HFF-Myc (cell line): ENCODE data around the gene BRAT1.
"Not testable (repeated sequence)": the region's sequence is repeated elsewhere in the genome, so short reads cannot be mapped to it uniquely, and the experiment has no call there.

ENCODE experiments used
- DNase-seq: peaks from one replicate; pipeline ENCODE4 v3.0.0-alpha.2; 2011; ENCODE audit warnings: low read depth; ENCODE audit errors: extremely low read depth
- H3K4me3 ChIP-seq: replicated peaks from 2 replicates; pipeline ENCODE4 v1.5.1; 2011; ENCODE audit warnings: low read depth, mild to moderate bottlenecking, control low read depth, low read length
- CTCF ChIP-seq: IDR thresholded peaks from 2 replicates; pipeline ENCODE4 v1.5.1; 2012; ENCODE audit warnings: mild to moderate bottlenecking, low read depth, low read length, control low read depth; ENCODE audit errors: missing control alignments

BRAT1 gene

DNA sequence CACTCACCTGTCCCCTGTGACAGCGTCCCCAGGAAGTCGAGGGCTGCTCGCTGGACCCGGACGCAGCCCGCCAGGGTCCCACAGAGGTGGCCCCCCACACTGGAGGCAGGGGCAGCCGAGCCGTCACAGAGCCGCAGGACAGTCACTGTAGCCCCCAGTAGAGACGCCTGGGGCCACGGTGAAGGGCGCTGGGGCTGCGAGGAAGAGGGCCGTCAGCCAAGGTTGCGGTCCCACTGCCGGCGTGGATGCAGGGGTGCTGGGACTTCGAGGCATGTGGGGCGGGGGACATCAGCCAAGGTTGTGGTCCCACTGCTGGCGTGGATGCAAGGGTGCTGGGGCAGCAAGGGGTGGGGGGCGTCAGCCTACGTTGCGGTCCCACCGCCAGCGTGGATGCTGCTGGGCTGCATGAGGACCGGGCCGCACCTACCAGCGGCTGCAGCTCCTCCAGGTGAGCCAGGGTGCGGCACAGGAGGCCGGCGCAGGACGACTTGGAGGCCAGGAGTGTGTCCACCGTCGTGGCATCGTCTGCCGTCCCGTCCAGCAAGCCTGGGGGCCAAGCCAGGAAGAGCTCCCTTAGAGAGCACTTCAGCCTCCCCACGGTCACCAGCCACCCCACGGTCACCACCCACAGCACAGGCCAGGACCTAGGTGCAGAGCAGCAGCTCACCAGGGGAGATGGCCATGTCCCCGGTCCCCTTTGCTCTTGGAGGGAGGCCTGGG is 13.9 kb downstream of the BRAT1 start:
- no peak for TF ChIP-seq CTCF
- H3K4me3 ChIP-seq = no peak overlapping the region

GRCh38 chr7:2540641-2541051 is 14.7 kb downstream of the BRAT1 start:
- no peak overlapping the region for H3K4me3 ChIP-seq
- no peak for DNase-seq
- no peak for TF ChIP-seq CTCF

More for the DNA sequence above, 13.9 kb downstream of the BRAT1 start:
- no peak for DNase-seq

GRCh38 chr7:2540133-2540532 is 15.2 kb downstream of the BRAT1 start:
- H3K4me3 ChIP-seq = no peak overlapping the region
- no peak for TF ChIP-seq CTCF
- DNase-seq = no peak

- no peak for DNase-seq
- no peak overlapping the region for H3K4me3 ChIP-seq
- TF ChIP-seq CTCF = no peak
Observed at GRCh38 chr7:2539031-2539911, 16.1 kb downstream of the BRAT1 start.

- no peak for DNase-seq
- TF ChIP-seq CTCF = no peak
- H3K4me3 ChIP-seq = no peak overlapping the region
Observed at GRCh38 chr7:2537981-2538851, 17.1 kb downstream of the BRAT1 start.

GRCh38 chr7:2535872-2536627 is 19.3 kb downstream of the BRAT1 start:
- not testable (repeated sequence) for DNase-seq, H3K4me3 ChIP-seq

- DNase-seq, H3K4me3 ChIP-seq: not testable (repeated sequence)
Observed at GRCh38 chr7:2534214-2534613, 21.1 kb downstream of the BRAT1 start.

GRCh38 chr7:2533566-2533965 is 21.8 kb downstream of the BRAT1 start:
- not testable (repeated sequence) for DNase-seq, H3K4me3 ChIP-seq

DNA sequence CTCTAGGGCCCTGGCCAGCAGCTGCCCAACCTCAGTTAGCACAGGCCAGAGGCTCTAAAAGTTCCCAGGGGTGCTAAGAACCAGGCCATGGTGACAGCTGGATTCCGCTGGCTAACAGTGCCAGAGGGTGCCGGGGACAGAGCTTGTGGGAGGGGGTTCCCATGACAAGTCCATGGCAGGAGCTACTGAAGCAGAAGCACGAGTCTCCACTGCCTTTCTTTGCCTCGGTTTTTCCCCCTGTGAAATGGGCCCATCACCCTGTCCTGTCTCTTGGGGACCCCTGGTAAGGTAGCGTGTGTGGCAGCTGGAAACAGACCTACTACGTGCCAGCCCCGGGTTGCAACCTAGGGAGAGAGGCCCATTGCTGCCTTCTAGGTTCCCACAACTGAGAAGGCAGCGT is 22.5 kb downstream of the BRAT1 start:
- not testable (repeated sequence) for H3K4me3 ChIP-seq, DNase-seq

DNA sequence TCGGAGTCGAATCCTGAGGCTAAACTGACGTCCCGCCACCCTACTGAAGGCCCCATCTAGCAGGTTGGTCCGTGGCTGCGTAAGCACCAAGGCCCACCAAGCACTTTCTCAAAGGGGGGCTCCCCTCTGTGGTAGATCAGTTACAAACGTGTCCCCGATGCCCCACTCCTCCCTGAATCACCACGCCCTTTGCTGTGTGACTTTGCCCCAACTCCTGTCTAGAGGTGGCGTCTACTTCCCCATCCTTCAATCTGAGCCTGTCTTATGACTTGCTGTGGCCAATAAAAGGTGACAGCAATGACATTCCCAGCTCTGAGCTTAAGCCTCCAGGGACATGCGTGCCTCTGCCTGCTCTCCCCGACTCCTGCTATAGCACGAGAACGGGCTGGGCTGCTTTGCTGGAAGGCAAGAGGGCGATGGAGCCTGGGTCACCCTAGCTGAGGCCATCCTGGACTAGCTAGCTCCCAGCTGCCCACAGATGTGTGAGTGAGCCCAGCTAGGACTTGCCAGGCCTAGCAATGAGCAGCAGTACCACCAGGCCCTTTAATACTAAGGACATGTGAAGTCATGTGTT is 23.0 kb downstream of the BRAT1 start:
- not testable (repeated sequence) for DNase-seq, H3K4me3 ChIP-seq
